Heart left ventricle (tissue), 13 donors: ENCODE data around the gene LAMC3.

Experiments
- CTCF ChIP-seq, 12 donors: fragments of 200-600 bp; sonication (generic) in 4 of 12; IDR thresholded peaks; one replicate each; pipeline versions ENCODE4 v1.5.0 to v1.8.0; 2018 to 2022; ENCODE audit warnings: antibody characterized with exemption in 12 of 12, mild to moderate bottlenecking in 5 of 12
- POLR2A ChIP-seq, 2 donors: fragments of 450-650 bp; IDR thresholded peaks; one replicate each; pipeline ENCODE4 v1.6.1; 2017; ENCODE audit warnings: antibody characterized with exemption in 2 of 2, mild to moderate bottlenecking in 2 of 2, moderate library complexity in 2 of 2
- donor health status: ischemic (EF 13 %, LVEDD 7.1; RV severe dilation, severe dysfunction).
- donor health status: DM: no; HTN: yes; CAD: no.
- donor health status: DM: no; HTN: no; CAD: no.
- donor health status: ischemic (EF 25% LVEDD 6.9; RV normal size, moderate dysfunction).
- donor health status: ischemic (EF 25% LVEDD 5.7; RV mildly dilated, moderate dysfunction).
- donor health status: ischemic (EF 35%, LVEDD 5.7; RV mildly dilated, moderate dysfunction).
- donor health status: nonischemic (EF 11% LVEDD 7.7; RV severe dilation, severe dysfunction).
- donor health status: DM: yes; HTN: yes; CAD: no.
- donor health status: PGD.
- donor health status: ischemic (EF 29% LVEDD 5.4; RV normal size, mild dysfunction).
- donor health status: nonischemic (EF 23%, LVEDD 6.1; RV moderate dilation, normal function).

- TF ChIP-seq CTCF (IDR thresholded peaks at IDR 0.05) = no peak
- TF ChIP-seq POLR2A (IDR thresholded peaks at IDR 0.05) = no peak
Observed at GRCh38 chr9:131120620-131121228, 111.8 kb downstream of the LAMC3 start.
